Stimulated activated CD8-positive, alpha-beta memory T cell treated with anti-CD3 and anti-CD28 coated beads, Interleukin-7, amount 100 ng/mL, for 4 hours (primary cell): ENCODE measurements around the gene RUFY4.
A peak's percentile ranks its signal among the peaks of the same experiment; 100 is the strongest.
"Not testable (repeated sequence)": the region's sequence is repeated elsewhere in the genome, so short reads cannot be mapped to it uniquely, and the experiment has no call there.

Experiments
- DNase-seq, 2 donors: peaks; one replicate each; pipeline ENCODE4 v3.0.0-alpha.2; 2020; ENCODE audit warnings: low read depth in 2 of 2

Gene RUFY4

GRCh38 chr2:218031261-218031660 is 37.8 kb upstream of the RUFY4 start:
- DNase-seq, result no peak

- DNase-seq, result no peak
Measured at GRCh38 chr2:218031771-218032257, 37.2 kb upstream of the RUFY4 start.

GRCh38 chr2:218032336-218033171 is 36.5 kb upstream of the RUFY4 start:
- no peak for DNase-seq

- no peak for DNase-seq
Measured at GRCh38 chr2:218033208-218033589, 35.9 kb upstream of the RUFY4 start.

GRCh38 chr2:218033590-218034496 is 35.2 kb upstream of the RUFY4 start:
- DNase-seq, result no peak

GRCh38 chr2:218034497-218035213 is 34.4 kb upstream of the RUFY4 start:
- DNase-seq, result peak; percentile 37 to 48

GRCh38 chr2:218035463-218036100 is 33.5 kb upstream of the RUFY4 start:
- DNase-seq, result no peak

- no peak for DNase-seq
Measured at GRCh38 chr2:218036371-218036770, 32.7 kb upstream of the RUFY4 start.

GRCh38 chr2:218039171-218039570 is 29.9 kb upstream of the RUFY4 start:
- no peak for DNase-seq

GRCh38 chr2:218040883-218041282 is 28.2 kb upstream of the RUFY4 start:
- DNase-seq, result no peak

GRCh38 chr2:218041302-218042168 is 27.5 kb upstream of the RUFY4 start:
- DNase-seq, result no peak

- DNase-seq, result no peak
Measured at GRCh38 chr2:218043100-218043499, 26.0 kb upstream of the RUFY4 start.

- DNase-seq, result no peak
Measured at GRCh38 chr2:218043701-218044109, 25.3 kb upstream of the RUFY4 start.

- not testable (repeated sequence) for DNase-seq
Measured at GRCh38 chr2:218044599-218044998, 24.5 kb upstream of the RUFY4 start.

GRCh38 chr2:218046238-218046637 is 22.8 kb upstream of the RUFY4 start:
- no peak for DNase-seq

GRCh38 chr2:218047536-218048225 is 21.4 kb upstream of the RUFY4 start:
- DNase-seq, result no peak

GRCh38 chr2:218051903-218052302 is 17.1 kb upstream of the RUFY4 start:
- no peak for DNase-seq

GRCh38 chr2:218059289-218059688 is 9.8 kb upstream of the RUFY4 start:
- DNase-seq, result no peak

GRCh38 chr2:218060118-218060517 is 8.9 kb upstream of the RUFY4 start:
- no peak for DNase-seq
